ENCODE data around the gene LTBP4.
"Not testable (repeated sequence)": the region's sequence is repeated elsewhere in the genome, so short reads cannot be mapped to it uniquely, and the experiment has no call there.

LTBP4 gene

DNA sequence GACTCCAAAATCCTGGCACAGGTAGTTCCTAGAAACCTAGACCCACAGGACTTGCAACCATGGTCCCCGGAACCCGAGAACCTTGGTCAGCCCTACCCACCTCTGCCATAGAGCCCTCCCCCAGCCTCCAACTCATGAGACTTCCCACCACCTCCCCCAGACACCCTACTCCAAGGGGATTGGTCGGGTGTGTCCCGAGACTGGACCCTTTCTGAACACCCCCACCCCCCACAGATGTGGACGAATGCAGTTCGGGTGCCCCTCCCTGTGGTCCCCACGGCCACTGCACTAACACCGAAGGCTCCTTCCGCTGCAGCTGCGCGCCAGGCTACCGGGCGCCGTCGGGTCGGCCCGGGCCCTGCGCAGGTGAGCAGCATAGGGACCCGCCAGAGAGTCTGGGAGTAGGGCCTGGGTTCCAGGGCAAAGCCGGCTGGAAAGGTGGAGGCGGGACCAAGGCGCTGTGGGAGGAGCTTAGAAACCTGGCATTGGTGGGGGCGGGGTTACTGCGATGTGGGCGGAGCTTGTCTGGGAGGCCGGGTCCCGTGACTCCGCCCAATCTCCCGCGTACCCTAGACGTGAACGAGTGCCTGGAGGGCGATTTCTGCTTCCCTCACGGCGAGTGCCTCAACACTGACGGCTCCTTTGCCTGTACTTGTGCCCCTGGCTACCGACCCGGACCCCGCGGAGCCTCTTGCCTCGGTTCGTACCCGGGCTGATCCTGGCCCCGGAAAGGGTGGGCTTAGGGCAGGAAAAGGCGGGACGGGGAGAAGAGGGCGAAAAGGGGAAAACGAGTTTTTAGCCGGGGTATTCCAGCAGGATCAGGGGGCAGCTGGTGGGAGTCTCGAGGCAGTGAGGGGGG, 11.9 kb downstream of the LTBP4 start:
- peak; percentile 56 for DNase-seq

DNA sequence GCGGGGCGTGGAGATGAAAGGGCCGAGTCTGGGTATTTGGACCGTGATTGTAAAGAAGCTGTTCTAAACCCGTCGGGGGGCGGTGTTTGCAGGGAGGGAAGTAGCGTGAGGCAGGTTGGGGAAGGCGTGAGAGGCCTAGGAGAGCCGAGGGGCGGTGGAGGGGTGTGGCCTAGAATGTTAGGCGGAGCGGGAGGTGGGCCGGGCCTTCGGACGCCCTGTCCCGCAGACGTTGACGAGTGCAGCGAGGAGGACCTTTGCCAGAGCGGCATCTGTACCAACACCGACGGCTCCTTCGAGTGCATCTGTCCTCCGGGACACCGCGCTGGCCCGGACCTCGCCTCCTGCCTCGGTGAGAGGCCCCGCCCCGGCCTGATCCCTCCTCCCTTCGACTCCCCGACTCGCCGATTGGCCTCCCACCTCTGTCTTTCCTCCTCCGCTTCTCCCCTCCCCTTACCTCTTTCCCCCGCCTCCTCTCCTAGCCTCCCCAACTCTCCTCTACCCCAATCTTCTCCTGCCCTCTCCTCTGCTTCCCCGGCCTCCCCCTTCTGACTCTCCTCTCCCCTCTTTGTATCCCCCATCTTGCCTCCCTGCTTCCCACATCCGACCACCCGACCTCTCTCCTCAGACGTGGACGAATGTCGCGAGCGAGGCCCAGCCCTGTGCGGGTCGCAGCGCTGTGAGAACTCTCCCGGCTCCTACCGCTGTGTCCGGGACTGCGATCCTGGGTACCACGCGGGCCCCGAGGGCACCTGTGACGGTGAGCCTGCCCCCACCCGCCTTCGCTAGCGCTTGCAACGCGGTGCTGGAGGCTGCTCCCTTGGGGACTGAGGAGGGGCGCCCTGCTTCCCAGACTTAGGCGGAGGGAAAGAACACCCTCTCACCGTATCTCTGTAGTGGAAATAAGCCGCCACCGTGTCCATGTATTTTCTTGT, 12.8 kb downstream of the LTBP4 start:
- peak; percentile 88 for DNase-seq

DNA sequence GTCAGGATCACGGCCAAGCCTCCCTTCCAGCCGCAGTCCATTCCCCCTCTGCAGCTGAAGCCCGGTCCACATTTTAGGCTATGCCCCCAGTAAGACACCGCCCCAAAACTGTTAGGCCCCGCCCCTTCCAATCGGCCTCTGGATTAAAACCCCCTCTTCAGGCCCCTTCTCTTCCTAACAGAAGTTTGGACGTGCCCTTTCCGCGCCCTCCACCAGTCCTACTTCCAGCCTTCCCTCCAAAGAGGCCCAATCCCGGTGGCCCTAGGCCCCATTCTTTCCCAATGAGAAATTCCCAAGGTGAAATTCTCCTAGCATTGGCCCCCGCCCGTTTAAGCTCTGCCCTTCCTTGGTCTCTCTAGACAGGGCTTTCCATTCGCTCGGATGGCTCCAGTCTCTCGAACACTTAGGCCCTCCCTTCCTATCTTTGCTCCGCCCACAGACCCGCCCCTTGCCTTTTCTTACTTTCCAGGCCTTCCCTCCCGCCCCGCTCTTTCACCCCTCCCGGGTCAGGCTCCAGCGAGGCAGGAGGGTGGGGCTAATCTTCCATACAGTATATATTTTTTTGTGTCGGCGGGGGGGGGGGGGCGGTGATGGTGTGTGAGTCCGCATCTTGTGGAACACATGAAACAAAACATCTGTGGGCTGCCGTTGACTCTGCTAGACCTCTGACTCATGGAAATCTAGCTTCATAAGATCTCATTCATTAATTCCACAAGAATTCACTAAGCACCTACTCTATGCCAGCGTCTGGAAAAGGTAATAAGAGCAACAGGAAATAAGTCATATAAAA, 13.6 kb downstream of the LTBP4 start:
- DNase-seq = peak; percentile 72

DNA sequence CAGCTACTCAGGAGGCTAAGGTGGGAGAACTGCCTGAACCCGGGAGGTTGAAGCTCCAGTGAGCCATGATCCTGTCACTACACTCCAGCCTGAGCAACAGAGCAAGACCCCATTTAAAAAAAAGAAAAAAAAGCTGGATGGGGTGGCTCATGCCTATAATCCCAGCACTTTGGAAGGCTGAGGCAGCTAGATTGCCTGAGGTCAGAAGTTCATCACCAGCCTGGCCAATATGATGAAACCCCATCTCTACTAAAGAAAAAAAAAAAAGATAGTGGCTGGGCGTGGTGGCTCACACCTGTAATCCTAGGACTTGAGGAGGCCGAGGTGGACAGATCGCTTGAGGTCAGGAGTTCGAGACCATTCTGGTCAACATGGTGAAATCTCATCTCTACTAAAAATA, 15.0 kb downstream of the LTBP4 start:
- no peak for DNase-seq

DNA sequence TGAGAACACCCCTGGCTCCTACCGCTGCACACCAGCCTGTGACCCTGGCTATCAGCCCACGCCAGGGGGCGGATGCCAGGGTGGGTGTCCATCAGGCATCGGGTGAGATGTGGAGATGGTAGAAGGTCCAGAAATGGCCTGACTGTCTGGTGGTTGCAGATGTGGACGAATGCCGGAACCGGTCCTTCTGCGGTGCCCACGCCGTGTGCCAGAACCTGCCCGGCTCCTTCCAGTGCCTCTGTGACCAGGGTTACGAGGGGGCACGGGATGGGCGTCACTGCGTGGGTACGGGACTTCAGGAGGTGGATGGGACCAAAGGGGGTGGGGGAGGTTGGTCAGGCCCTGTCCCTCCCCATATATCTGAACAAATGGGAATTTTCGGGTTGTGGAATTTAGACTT, 15.8 kb downstream of the LTBP4 start:
- DNase-seq = no peak

DNA sequence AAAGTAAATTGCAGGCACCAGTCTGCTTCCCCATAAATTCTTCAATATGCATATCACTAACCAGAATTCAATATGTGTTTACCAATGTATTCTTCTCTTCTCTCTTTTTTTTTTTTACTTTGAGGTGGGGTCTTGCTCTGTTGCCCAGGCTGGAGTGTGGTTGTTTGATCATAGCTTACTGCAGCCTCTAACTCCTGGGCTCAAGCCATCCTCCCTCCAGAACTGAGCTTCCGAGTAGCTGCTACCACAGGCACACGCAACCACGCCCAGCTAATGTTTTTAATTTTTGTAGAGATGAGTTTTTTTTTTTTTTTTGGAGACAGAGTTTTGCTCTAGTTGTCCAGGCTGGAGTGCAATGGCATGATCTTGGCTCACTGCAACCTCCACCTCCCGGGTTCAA, 16.8 kb downstream of the LTBP4 start:
- DNase-seq = no peak

DNA sequence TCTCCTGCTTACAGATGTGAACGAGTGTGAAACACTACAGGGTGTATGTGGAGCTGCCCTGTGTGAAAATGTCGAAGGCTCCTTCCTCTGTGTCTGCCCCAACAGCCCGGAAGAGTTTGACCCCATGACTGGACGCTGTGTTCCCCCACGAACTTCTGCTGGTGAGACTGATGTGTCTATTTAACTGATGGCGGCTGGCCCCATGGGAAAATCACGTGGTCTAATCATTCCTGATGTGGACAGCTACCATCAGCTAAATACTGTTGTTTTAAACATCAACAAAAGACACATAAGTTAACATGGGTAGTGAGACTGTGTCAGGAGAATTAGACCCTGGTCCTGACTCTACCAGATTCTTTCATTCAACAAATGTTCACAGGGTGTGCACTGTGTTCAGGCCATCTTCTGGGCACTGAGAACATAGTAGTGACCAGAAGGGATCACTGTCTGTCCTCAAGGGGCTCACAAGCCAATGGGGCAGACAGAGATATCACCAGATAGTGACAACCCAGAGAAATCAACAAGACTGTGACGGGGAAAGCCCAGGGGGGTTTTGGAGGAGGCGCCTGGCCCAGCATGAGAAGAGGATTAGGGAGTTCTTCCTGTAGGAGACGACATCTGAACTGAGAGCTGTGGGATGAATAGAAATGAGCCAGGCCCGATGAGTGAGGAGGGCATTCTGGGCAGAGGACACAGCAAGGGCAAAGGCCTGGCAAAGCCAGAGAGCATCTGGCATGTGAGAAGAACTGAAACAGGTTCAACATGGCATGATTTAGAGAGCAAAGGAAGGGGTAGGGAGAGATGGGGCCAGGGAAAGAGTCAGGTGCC, 18.4 kb downstream of the LTBP4 start:
- DNase-seq = no peak

DNA sequence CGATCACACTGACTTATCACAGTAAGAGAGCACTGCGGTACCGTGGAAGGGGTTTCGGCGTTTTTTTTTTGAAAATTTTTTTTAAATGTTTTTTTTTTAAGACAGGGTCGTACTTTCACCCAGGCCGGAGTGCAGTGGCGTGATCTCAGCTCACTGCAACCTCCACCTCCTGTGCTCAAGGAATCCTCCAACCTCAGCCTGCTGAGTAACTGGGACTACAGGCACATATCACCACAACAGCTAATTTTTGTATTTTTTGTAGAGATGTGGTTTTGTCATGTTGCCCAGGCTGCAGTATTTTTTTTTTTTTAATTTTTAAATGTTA, 19.0 kb downstream of the LTBP4 start:
- no peak for DNase-seq

DNA sequence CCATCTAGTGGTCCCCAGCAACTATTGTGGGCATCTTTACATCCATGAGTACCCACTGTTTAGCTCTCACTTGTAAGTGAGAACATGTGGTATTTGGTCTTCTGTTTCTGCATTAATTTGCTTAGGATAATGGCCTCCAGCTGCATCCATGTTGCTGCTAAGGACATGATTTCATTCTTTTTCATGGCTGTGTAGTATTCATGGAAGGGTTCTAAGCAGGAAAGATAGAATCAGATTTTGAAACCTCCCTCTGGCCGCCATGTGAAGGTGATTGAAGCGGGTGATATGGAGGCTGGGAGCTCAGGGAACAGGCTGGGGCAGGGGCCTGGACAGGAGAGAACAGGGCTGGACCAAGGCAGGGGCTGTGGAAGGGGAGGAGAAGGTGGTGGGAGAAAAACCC, 20.1 kb downstream of the LTBP4 start:
- DNase-seq = no peak

DNA sequence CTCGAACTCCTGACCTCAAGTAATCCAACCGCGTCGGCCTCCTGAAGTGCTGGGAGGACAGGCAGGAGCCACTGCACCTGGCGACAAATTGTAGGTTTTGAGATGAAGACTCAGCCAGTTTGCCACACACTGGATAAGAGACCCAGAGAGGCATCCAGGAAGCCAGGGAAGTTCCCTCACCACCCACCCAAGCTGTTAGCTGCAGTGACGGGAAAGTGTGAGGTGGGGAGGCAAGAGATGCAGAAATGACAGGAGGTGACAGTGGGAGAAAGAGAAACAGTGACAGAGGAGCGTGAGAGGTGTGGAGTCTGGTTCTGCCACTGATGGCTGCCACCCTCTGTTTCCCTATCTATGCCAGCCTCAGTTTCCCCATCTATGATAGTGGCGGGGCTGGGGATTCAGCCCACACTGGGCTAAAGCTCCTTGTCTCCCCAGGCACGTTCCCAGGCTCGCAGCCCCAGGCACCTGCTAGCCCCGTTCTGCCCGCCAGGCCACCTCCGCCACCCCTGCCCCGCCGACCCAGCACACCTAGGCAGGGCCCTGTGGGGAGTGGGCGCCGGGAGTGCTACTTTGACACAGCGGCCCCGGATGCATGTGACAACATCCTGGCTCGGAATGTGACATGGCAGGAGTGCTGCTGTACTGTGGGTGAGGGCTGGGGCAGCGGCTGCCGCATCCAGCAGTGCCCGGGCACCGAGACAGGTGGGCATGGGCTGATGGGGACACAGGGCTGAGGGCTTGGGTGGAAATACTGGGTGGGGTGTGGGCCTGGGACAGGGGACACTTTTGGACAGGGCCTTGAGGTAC, 21.0 kb downstream of the LTBP4 start:
- no peak for DNase-seq

DNA sequence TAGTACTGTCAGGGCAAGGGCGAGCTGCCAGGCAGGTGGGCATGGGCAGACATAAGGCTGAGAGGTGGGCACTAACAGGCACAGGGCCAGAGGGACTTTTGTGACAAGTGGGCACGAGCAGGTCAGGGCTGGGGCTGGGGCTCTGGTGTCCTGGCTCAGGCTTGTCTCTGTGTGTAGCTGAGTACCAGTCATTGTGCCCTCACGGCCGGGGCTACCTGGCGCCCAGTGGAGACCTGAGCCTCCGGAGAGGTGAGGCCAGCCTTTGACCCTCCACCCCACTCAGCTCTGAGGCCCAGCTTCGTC, 21.6 kb downstream of the LTBP4 start:
- no peak for DNase-seq

DNA sequence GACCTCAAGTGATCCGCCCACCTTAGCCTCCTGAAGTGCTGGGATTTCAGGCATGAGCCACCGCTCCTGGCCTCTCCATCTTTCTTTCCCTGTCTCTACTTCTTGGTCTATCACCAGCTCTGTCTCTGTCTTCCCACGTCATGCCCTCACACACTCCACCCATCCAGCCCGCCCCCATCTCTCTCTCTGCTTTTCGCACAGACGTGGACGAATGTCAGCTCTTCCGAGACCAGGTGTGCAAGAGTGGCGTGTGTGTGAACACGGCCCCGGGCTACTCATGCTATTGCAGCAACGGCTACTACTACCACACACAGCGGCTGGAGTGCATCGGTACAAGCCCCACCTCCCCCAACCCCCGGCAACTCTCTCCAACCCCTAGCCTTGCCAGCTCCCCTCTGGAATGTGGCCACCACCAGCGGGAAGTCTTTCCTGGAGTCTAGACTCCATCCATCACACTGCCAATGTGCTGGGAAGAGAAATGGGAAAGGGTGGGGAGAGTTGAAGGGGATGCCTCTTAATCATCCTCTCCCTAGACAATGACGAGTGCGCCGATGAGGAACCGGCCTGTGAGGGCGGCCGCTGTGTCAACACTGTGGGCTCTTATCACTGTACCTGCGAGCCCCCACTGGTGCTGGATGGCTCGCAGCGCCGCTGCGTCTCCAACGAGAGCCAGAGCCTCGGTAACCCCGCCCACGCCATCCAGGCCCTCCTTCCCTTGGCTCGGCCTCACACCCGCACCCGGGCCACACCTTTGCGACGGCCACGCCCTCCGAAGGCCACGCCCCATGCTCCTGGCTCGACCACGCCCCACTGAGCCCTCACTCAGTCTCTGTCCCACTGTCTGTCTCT, 22.5 kb downstream of the LTBP4 start:
- peak; percentile 88 for DNase-seq

DNA sequence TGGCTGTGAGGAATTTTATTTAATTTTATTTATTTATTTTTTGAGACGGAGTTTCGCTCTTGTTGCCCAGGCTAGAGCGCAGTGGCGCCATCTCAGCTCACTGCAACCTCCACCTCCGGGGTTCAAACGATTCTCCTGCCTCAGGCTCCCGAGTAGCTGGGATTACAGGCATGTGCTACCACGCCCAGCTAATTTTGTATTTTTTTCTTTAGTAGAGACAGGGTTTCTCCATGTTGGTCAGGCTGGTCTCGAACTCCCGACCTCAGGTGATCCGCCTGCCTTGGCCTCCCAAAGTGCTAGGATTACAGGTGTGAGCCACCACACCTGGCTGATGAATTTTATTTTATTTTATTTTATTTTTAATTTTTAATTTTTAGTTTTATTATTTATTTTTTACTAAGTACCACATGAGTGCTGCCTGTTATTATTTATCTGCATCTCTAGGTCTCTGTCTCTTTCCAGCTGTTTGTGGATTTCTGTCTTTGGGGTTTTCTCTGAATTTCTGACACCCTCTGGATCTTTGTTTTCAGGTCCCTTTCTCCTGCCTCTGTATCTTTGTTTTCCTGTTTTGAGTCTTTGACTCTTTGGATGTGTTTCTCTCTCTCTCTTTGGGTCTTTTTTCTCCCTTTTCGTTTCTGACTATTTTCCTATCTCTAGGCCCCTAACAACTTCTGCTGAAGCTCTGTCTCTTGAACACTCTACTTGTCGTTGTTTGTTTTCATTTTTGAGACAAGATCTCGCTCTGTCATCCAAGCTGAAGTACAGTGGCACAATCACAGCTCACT, 23.4 kb downstream of the LTBP4 start:
- DNase-seq = not testable (repeated sequence)

DNA sequence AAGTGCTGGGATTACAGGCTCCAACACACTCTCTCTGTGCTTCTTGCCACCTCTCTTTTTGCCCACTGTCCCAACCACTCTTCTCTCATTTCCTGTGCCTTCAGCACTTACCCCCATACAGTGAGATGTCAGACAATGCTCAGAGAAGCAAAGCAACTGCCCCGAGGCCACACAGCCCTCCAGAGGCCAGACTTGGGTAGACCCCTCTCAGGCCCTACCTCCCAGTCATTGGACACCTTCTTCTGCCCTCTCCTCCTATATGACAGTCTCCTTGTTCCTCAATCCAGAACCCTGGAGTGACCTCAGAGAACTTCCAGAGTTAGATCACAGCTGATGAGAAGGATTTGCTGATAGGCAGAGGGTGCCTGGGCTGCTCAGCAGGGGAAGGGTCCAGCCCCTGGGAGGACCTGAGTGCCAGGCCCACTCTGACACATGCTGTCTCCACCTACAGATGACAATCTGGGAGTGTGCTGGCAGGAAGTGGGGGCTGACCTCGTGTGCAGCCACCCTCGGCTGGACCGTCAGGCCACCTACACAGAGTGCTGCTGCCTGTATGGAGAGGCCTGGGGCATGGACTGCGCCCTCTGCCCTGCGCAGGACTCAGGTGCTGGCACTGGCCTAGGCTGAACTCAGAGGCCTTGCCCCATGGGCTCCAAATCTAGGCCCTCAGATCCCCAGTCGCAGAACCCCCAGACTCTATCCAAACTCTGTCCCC, 24.4 kb downstream of the LTBP4 start:
- DNase-seq = no peak

DNA sequence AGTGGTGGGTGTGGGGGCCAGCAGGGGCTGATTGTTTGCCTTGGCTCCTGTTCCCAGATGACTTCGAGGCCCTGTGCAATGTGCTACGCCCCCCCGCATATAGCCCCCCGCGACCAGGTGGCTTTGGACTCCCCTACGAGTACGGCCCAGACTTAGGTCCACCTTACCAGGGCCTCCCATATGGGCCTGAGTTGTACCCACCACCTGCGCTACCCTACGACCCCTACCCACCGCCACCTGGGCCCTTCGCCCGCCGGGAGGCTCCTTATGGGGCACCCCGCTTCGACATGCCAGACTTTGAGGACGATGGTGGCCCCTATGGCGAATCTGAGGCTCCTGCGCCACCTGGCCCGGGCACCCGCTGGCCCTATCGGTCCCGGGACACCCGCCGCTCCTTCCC, 25.7 kb downstream of the LTBP4 start:
- DNase-seq = no peak

DNA sequence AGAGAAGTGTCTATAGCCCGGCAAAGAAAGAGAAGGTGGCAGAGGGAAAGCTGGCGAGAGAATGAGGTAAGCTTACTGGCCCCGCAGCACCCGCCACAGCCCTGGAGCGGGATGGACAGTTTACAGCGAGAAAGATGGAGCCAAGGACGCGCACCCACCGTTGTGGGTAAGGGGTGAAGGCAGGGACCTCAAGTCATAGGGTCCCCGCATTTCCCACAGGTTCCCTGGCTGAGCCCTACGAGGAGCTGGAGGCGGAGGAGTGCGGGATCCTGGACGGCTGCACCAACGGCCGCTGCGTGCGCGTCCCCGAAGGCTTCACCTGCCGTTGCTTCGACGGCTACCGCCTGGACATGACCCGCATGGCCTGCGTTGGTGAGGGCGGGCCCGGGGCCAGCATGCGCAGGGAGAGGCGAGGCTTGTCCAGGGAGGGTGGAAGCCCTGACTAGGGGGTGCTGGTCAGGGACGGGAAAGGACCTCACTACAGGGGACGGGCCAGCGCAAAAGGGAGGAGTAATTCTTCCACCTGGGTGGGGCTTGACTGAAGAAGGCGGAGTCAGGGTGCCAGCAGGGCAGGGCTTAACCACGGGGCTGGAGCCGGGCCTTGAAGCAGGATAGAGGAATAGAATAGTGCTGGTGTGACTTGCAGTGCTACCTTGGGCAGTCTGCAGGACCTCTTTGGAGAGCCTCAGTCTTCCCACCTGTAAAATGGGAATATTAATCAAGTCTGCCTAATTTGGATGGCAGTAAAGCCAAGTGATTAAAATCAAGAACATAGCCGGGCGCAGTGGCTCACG, 26.5 kb downstream of the LTBP4 start:
- DNase-seq = no peak

DNA sequence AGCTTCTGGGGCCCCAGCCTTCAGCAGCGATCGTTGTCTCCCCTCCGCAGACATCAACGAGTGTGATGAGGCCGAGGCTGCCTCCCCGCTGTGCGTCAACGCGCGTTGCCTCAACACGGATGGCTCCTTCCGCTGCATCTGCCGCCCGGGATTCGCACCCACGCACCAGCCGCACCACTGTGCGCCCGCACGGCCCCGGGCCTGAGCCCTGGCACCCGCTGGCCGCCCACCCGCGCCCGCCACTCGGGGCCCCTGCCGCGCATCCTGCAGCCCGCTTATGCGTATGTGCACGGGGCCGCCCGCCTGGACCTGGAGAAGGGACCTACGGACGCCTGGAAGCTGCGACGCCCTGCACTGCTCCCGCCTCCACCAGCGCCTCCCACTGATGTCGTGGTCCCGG, 28.2 kb downstream of the LTBP4 start:
- no peak for DNase-seq

DNA sequence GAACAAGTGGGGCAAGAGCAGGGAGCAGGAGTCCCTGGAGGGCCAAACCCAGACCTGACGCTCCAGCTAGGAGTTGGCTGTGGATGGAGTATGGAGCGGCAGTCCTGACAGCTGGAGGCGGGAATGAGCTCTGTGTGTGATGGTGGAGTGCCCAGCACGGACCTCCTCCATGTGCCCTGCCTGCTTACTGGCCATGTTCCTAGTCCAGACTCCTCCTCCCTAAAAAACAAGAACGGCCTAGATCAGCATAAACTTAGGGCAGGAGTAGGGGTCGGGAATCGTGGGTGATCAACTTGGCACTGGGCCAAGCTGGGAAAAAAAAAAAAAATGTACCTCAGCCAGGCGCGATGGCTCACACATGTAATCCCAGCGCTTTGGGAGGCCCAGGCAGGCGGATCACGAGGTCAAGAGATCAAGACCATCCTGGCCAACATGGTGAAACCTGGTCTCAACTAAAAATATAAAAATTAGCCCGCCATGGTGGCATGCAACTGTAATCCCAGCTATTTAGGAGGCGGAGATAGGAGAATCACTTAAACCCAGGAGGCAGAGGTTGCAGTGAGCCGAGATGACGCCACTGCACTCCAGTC, 29.5 kb downstream of the LTBP4 start:
- no peak for DNase-seq
